Measurements from ENCODE around the gene ITPR1.
A peak's percentile ranks its signal among the peaks of the same experiment; 100 is the strongest.
"Not testable (repeated sequence)": the region's sequence is repeated elsewhere in the genome, so short reads cannot be mapped to it uniquely, and the experiment has no call there.

ITPR1 gene

GRCh38 chr3:4758957-4759656, 266.0 kb downstream of the ITPR1 start:
- TF ChIP-seq CTCF (IDR thresholded peaks at IDR 0.05; ENCODE audit: low read depth, low read length): no peak

GRCh38 chr3:4759689-4760312, 266.7 kb downstream of the ITPR1 start:
- H3K4me3 ChIP-seq (ENCODE audit: low read depth, low read length): no peak overlapping the region
- peaks cover 3% of the 10 kb centered on the region for H3K36me3 ChIP-seq
- no peak for TF ChIP-seq CTCF (IDR thresholded peaks at IDR 0.05; ENCODE audit: low read depth, low read length)
- no peaks in the 10 kb centered on the region for H3K27me3 ChIP-seq
- no peaks in the 10 kb centered on the region for H3K4me1 ChIP-seq
- DNase-seq: peak; percentile 17
- no peaks in the 10 kb centered on the region for H3K9me3 ChIP-seq

More at GRCh38 chr3:4758957-4759656, 266.0 kb downstream of the ITPR1 start:
- no peaks in the 10 kb centered on the region for H3K27me3 ChIP-seq
- no peak overlapping the region for H3K4me3 ChIP-seq (ENCODE audit: low read depth, low read length)
- H3K9me3 ChIP-seq: no peaks in the 10 kb centered on the region
- H3K4me1 ChIP-seq: no peaks in the 10 kb centered on the region
- peaks cover 6% of the 10 kb centered on the region for H3K36me3 ChIP-seq
- no peak for DNase-seq

- no peak overlapping the region for H3K4me3 ChIP-seq (ENCODE audit: low read depth, low read length)
- no peaks in the 10 kb centered on the region for H3K4me1 ChIP-seq
- H3K36me3 ChIP-seq: peaks cover 3% of the 10 kb centered on the region
- DNase-seq: no peak
- TF ChIP-seq CTCF (IDR thresholded peaks at IDR 0.05; ENCODE audit: low read depth, low read length): no peak
- no peaks in the 10 kb centered on the region for H3K9me3 ChIP-seq
- H3K27me3 ChIP-seq: no peaks in the 10 kb centered on the region
Observed at GRCh38 chr3:4761759-4762158, 268.6 kb downstream of the ITPR1 start.

GRCh38 chr3:4762481-4763230, 269.5 kb downstream of the ITPR1 start:
- H3K27me3 ChIP-seq; H3K4me3 ChIP-seq (ENCODE audit: low read depth, low read length); H3K4me1 ChIP-seq; DNase-seq; H3K36me3 ChIP-seq; H3K9me3 ChIP-seq: not testable (repeated sequence)

GRCh38 chr3:4763604-4764247, 270.6 kb downstream of the ITPR1 start:
- no peaks in the 10 kb centered on the region for H3K4me1 ChIP-seq
- DNase-seq: no peak
- no peaks in the 10 kb centered on the region for H3K27me3 ChIP-seq
- H3K9me3 ChIP-seq: no peaks in the 10 kb centered on the region
- peaks cover 13% of the 10 kb centered on the region for H3K36me3 ChIP-seq
- no peak overlapping the region for H3K4me3 ChIP-seq (ENCODE audit: low read depth, low read length)
- TF ChIP-seq CTCF (IDR thresholded peaks at IDR 0.05; ENCODE audit: low read depth, low read length): no peak

- Histone ChIP-seq H3K9me3 (no peaks in the 10 kb centered on the region), H3K4me3 (ENCODE audit: low read depth, low read length) (no peak overlapping the region), H3K4me1 (no peaks in the 10 kb centered on the region), H3K27me3 (no peaks in the 10 kb centered on the region), H3K36me3 (peaks cover 13% of the 10 kb centered on the region)
- DNase-seq: no peak
- no peak for TF ChIP-seq CTCF (IDR thresholded peaks at IDR 0.05; ENCODE audit: low read depth, low read length)
Observed at GRCh38 chr3:4765212-4765611, 272.1 kb downstream of the ITPR1 start.
